ENCODE results near the gene SLC52A3. TPM values are rescaled to one million over a fixed set of nuclear protein-coding genes. Genes with fewer than 3 reads are reported as not detected.

Gene SLC52A3
- 0.24 to 0.71 TPM (median 0.40 TPM) in 5 replicates for total RNA-seq (2022; extraction: Qiagen RNA extraction; ENCODE audit: low read depth)

GRCh38 chr20:768426-768978 lies at the start of gene SLC52A3:
TSS of gene SLC52A3 (minus strand) at chr20:768500. CDS start at chr20:765774, 2,726 bp downstream.

Other genes starting within 250 kb of the SLC52A3 start
- 130 to 167 TPM (median 147 TPM) in 5 replicates for gene CSNK2A1, start 224.7 kb downstream of the SLC52A3 start, total RNA-seq (2022; extraction: Qiagen RNA extraction; ENCODE audit: low read depth)
- gene TCF15, start 158.2 kb downstream of the SLC52A3 start, total RNA-seq (2022; extraction: Qiagen RNA extraction; ENCODE audit: low read depth) = not detected in 5 replicates
- 206 to 259 TPM (median 225 TPM) in 5 replicates for gene SRXN1, start 115.3 kb downstream of the SLC52A3 start, total RNA-seq (2022; extraction: Qiagen RNA extraction; ENCODE audit: low read depth)
- gene SCRT2, start 92.7 kb downstream of the SLC52A3 start, total RNA-seq (2022; extraction: Qiagen RNA extraction; ENCODE audit: low read depth) = not detected in 5 replicates
- gene FAM110A, start 65.2 kb upstream of the SLC52A3 start, total RNA-seq (2022; extraction: Qiagen RNA extraction; ENCODE audit: low read depth) = 6.9 to 10.9 TPM (median 10.1 TPM) in 5 replicates
- 0.06 to 0.07 TPM in 2 of 5 replicates, not detected in the others for gene ANGPT4, start 147.8 kb upstream of the SLC52A3 start, total RNA-seq (2022; extraction: Qiagen RNA extraction; ENCODE audit: low read depth)
- gene RSPO4, start 233.8 kb upstream of the SLC52A3 start, total RNA-seq (2022; extraction: Qiagen RNA extraction; ENCODE audit: low read depth) = not detected in 5 replicates